ENCODE measurements around the gene SULT2B1. TPM values are rescaled to one million over a fixed set of nuclear protein-coding genes. Genes with fewer than 3 reads are reported as not detected.

SULT2B1 gene
- total and polyA plus RNA-seq, 4 donors = 2.1 TPM; not detected in 3

GRCh38 chr19:48539503-48540096, 12.4 kb upstream of the SULT2B1 start:
- H3K4me1 ChIP-seq (ENCODE audit: control insufficient read depth in 1 of 2, insufficient read depth in 2 of 2, low read length in 2 of 2) = no peaks in the 10 kb centered on the region
- H3K4me3 ChIP-seq (ENCODE audit: low read length in 2 of 2) = no peak overlapping the region
- intact Hi-C loops (cut with DNase I) = no loop called here
- no peak for DNase-seq
- H3K9me3 ChIP-seq (ENCODE audit: control insufficient read depth, low read length) = no peaks in the 10 kb centered on the region
- 63 to 64% methylated on average over 17 of the region's 17 CpGs for WGBS, 2 donors
- H3K27me3 ChIP-seq (ENCODE audit: control insufficient read depth in 1 of 2, insufficient read depth in 2 of 2, low read length in 1 of 2) = no peaks in the 10 kb centered on the region
- no peak for ATAC-seq (ENCODE audit: low FRiP score)
- no peaks in the 10 kb centered on the region for H3K36me3 ChIP-seq (ENCODE audit: control insufficient read depth in 1 of 2, insufficient read depth in 2 of 2, low read length in 1 of 2)
- no peak overlapping the region for H3K27ac ChIP-seq (ENCODE audit: low read depth in 1 of 2, low read length in 2 of 2)

- ATAC-seq (ENCODE audit: low FRiP score) (no peak), DNase-seq (no peak)
- Histone ChIP-seq H3K27me3 (ENCODE audit: control insufficient read depth in 1 of 2, insufficient read depth in 2 of 2, low read length in 1 of 2) (no peaks in the 10 kb centered on the region), H3K27ac (ENCODE audit: low read depth in 1 of 2, low read length in 2 of 2) (no peak overlapping the region), H3K9me3 (ENCODE audit: control insufficient read depth, low read length) (no peaks in the 10 kb centered on the region), H3K36me3 (ENCODE audit: control insufficient read depth in 1 of 2, insufficient read depth in 2 of 2, low read length in 1 of 2) (no peaks in the 10 kb centered on the region), H3K4me3 (ENCODE audit: low read length in 2 of 2) (no peak overlapping the region), H3K4me1 (ENCODE audit: control insufficient read depth in 1 of 2, insufficient read depth in 2 of 2, low read length in 2 of 2) (no peaks in the 10 kb centered on the region)
- intact Hi-C loops (cut with DNase I) = no loop called here
- WGBS, 2 donors = 31 to 33% methylated on average over 7 of the region's 7 CpGs
Measured at GRCh38 chr19:48540110-48540509, 11.9 kb upstream of the SULT2B1 start.

- 92% methylated on average over 6 of the region's 6 CpGs for WGBS, 2 donors
- H3K4me3 ChIP-seq (ENCODE audit: low read length in 2 of 2) = no peak overlapping the region
Measured at GRCh38 chr19:48541813-48542212, 10.2 kb upstream of the SULT2B1 start.

GRCh38 chr19:48543121-48543710, 8.8 kb upstream of the SULT2B1 start:
- Histone ChIP-seq H3K27me3 (ENCODE audit: control insufficient read depth in 1 of 2, insufficient read depth in 2 of 2, low read length in 1 of 2) (no peaks in the 10 kb centered on the region), H3K27ac (ENCODE audit: low read depth in 1 of 2, low read length in 2 of 2) (no peak overlapping the region), H3K9me3 (ENCODE audit: control insufficient read depth, low read length) (no peaks in the 10 kb centered on the region), H3K36me3 (ENCODE audit: control insufficient read depth in 1 of 2, insufficient read depth in 2 of 2, low read length in 1 of 2) (no peaks in the 10 kb centered on the region), H3K4me1 (ENCODE audit: control insufficient read depth in 1 of 2, insufficient read depth in 2 of 2, low read length in 2 of 2) (no peaks in the 10 kb centered on the region), H3K4me3 (ENCODE audit: low read length in 2 of 2) (no peak overlapping the region)
- DNase-seq = no peak
- intact Hi-C loops (cut with DNase I) = no loop called here
- ATAC-seq (ENCODE audit: low FRiP score) = no peak
- 40 to 41% methylated on average over 18 to 19 of the region's 19 CpGs for WGBS, 2 donors

More at GRCh38 chr19:48541813-48542212, 10.2 kb upstream of the SULT2B1 start:
- no peak for ATAC-seq (ENCODE audit: low FRiP score)
- H3K36me3 ChIP-seq (ENCODE audit: control insufficient read depth in 1 of 2, insufficient read depth in 2 of 2, low read length in 1 of 2) = no peaks in the 10 kb centered on the region
- H3K4me1 ChIP-seq (ENCODE audit: control insufficient read depth in 1 of 2, insufficient read depth in 2 of 2, low read length in 2 of 2) = no peaks in the 10 kb centered on the region
- intact Hi-C loops (cut with DNase I) = no loop called here
- no peak for DNase-seq
- H3K27me3 ChIP-seq (ENCODE audit: control insufficient read depth in 1 of 2, insufficient read depth in 2 of 2, low read length in 1 of 2) = no peaks in the 10 kb centered on the region
- no peak overlapping the region for H3K27ac ChIP-seq (ENCODE audit: low read depth in 1 of 2, low read length in 2 of 2)
- no peaks in the 10 kb centered on the region for H3K9me3 ChIP-seq (ENCODE audit: control insufficient read depth, low read length)

- Histone ChIP-seq H3K27me3 (ENCODE audit: control insufficient read depth in 1 of 2, insufficient read depth in 2 of 2, low read length in 1 of 2) (no peaks in the 10 kb centered on the region), H3K9me3 (ENCODE audit: control insufficient read depth, low read length) (no peaks in the 10 kb centered on the region), H3K27ac (ENCODE audit: low read depth in 1 of 2, low read length in 2 of 2) (no peak overlapping the region), H3K4me1 (ENCODE audit: control insufficient read depth in 1 of 2, insufficient read depth in 2 of 2, low read length in 2 of 2) (no peaks in the 10 kb centered on the region), H3K36me3 (ENCODE audit: control insufficient read depth in 1 of 2, insufficient read depth in 2 of 2, low read length in 1 of 2) (no peaks in the 10 kb centered on the region), H3K4me3 (ENCODE audit: low read length in 2 of 2) (no peak overlapping the region)
- ATAC-seq (ENCODE audit: low FRiP score) (peak; percentile 67), DNase-seq (no peak)
- 44 to 47% methylated on average over 22 to 25 of the region's 25 CpGs for WGBS, 2 donors
- intact Hi-C loops (cut with DNase I) = no loop called here
Measured at GRCh38 chr19:48544856-48545750, 6.9 kb upstream of the SULT2B1 start.

- Histone ChIP-seq H3K4me1 (ENCODE audit: control insufficient read depth in 1 of 2, insufficient read depth in 2 of 2, low read length in 2 of 2) (no peaks in the 10 kb centered on the region), H3K27me3 (ENCODE audit: control insufficient read depth in 1 of 2, insufficient read depth in 2 of 2, low read length in 1 of 2) (peaks cover 0 to 2% of the 10 kb centered on the region in 2 donors), H3K36me3 (ENCODE audit: control insufficient read depth in 1 of 2, insufficient read depth in 2 of 2, low read length in 1 of 2) (no peaks in the 10 kb centered on the region), H3K4me3 (ENCODE audit: low read length in 2 of 2) (no peak overlapping the region), H3K9me3 (ENCODE audit: control insufficient read depth, low read length) (no peaks in the 10 kb centered on the region), H3K27ac (ENCODE audit: low read depth in 1 of 2, low read length in 2 of 2) (no peak overlapping the region)
- no peak for DNase-seq
- no peak for ATAC-seq (ENCODE audit: low FRiP score)
- intact Hi-C loops (cut with DNase I) = no loop called here
- 72 to 75% methylated on average over 1 of the region's 1 CpG for WGBS, 2 donors
Measured at GRCh38 chr19:48547722-48548121, 4.2 kb upstream of the SULT2B1 start.

GRCh38 chr19:48548253-48548911, 3.6 kb upstream of the SULT2B1 start:
- no peak for ATAC-seq (ENCODE audit: low FRiP score)
- no peaks in the 10 kb centered on the region for H3K4me1 ChIP-seq (ENCODE audit: control insufficient read depth in 1 of 2, insufficient read depth in 2 of 2, low read length in 2 of 2)
- H3K36me3 ChIP-seq (ENCODE audit: control insufficient read depth in 1 of 2, insufficient read depth in 2 of 2, low read length in 1 of 2) = no peaks in the 10 kb centered on the region
- peaks cover 0 to 2% of the 10 kb centered on the region in 2 donors for H3K27me3 ChIP-seq (ENCODE audit: control insufficient read depth in 1 of 2, insufficient read depth in 2 of 2, low read length in 1 of 2)
- H3K9me3 ChIP-seq (ENCODE audit: control insufficient read depth, low read length) = no peaks in the 10 kb centered on the region
- H3K27ac ChIP-seq (ENCODE audit: low read depth in 1 of 2, low read length in 2 of 2) = no peak overlapping the region
- DNase-seq = no peak
- no peak overlapping the region for H3K4me3 ChIP-seq (ENCODE audit: low read length in 2 of 2)
- intact Hi-C loops (cut with DNase I) = no loop called here
- WGBS, 2 donors = 78 to 95% methylated on average over 1 of the region's 1 CpG

- H3K4me3 ChIP-seq (ENCODE audit: low read length in 2 of 2) = no peak overlapping the region
- intact Hi-C loops (cut with DNase I) = no loop called here
- no peak overlapping the region for H3K27ac ChIP-seq (ENCODE audit: low read depth in 1 of 2, low read length in 2 of 2)
- DNase-seq (no peak), ATAC-seq (ENCODE audit: low FRiP score) (no peak)
- 53 to 61% methylated on average over 5 of the region's 5 CpGs for WGBS, 2 donors
- peaks cover 0 to 2% of the 10 kb centered on the region in 2 donors for H3K27me3 ChIP-seq (ENCODE audit: control insufficient read depth in 1 of 2, insufficient read depth in 2 of 2, low read length in 1 of 2)
- H3K4me1 ChIP-seq (ENCODE audit: control insufficient read depth in 1 of 2, insufficient read depth in 2 of 2, low read length in 2 of 2) = no peaks in the 10 kb centered on the region
- no peaks in the 10 kb centered on the region for H3K9me3 ChIP-seq (ENCODE audit: control insufficient read depth, low read length)
- H3K36me3 ChIP-seq (ENCODE audit: control insufficient read depth in 1 of 2, insufficient read depth in 2 of 2, low read length in 1 of 2) = no peaks in the 10 kb centered on the region
Measured at GRCh38 chr19:48549380-48549779, 2.6 kb upstream of the SULT2B1 start.

Data from aorta (tissue), 5 donors.